Motor neuron (in vitro differentiated cells): ENCODE results near the gene APPL2. TPM values are rescaled to one million over a fixed set of nuclear protein-coding genes. Genes with fewer than 3 reads are reported as not detected.
A peak's percentile ranks its signal among the peaks of the same experiment; 100 is the strongest.

Experiments
- ATAC-seq, 8 experiments: fragments of 200-7000 bp; cut with Tn5 transposase; replicated peaks in 6 of 8; 2 replicates each; pipeline ENCODE4 v1.8.0; 2021; ENCODE audit warnings: mild to moderate bottlenecking in 8 of 8, moderate library complexity in 8 of 8
- H3K27ac ChIP-seq, 2 donors: fragments of 250-450 bp; sonication (Bioruptor Pico); 2 replicates each; pipeline ENCODE4 v1.9.0; 2021; ENCODE audit warnings: antibody characterized with exemption in 2 of 2, mild to moderate bottlenecking in 2 of 2, moderate library complexity in 1 of 2
- H3K4me1 ChIP-seq, 2 donors: fragments of 250-450 bp; sonication (Bioruptor Pico); replicated peaks in 1 of 2; 2 replicates each; pipeline ENCODE4 v1.6.1; 2021; ENCODE audit warnings: antibody characterized with exemption in 2 of 2, mild to moderate bottlenecking in 2 of 2, moderate library complexity in 1 of 2
- H3K4me3 ChIP-seq, 5 donors: fragments of 250-450 bp; sonication (Bioruptor Pico); 2 replicates each; pipeline ENCODE4 v1.9.0; 2021; ENCODE audit warnings: antibody characterized with exemption in 5 of 5, mild to moderate bottlenecking in 5 of 5, moderate library complexity in 4 of 5
- WGBS, 10 experiments: fragments of 450-650 bp; shearing (Covaris generic); methylation state at CpG; one replicate each; pipeline ENCODE4 v1.0.0; 2022; 5-methylcytosine and 5-hydroxymethylcytosine counted together
- in situ Hi-C, 9 experiments: fragments of 400-800 bp; cut with MboI; loops; one replicate each; pipeline ENCODE4 v1.15.0; 2021; ENCODE audit warnings: low sequenced_read_pairs in 9 of 9, low pct_unique_long_range_greater_than_20kb in 2 of 9; ENCODE audit not compliant: unreplicated experiment in 9 of 9
- total RNA-seq, 8 experiments: library from RNA; unstranded; fragments of 300-600 nt; gene quantifications; 2 replicates each; pipeline versions ENCODE4 v1.2.3 to v1.2.4, GENCODE V29; 2022

The APPL2 gene
- total RNA-seq, 8 experiments from 2014 or later: 14.5 to 50.9 (median 19.2) TPM

- H3K4me3 ChIP-seq: no peak overlapping the region
- no peaks in the 10 kb centered on the region for H3K4me1 ChIP-seq
- WGBS, 10 experiments: 64 to 100% (median 91%) methylated on average over 1 to 7 of the region's 9 CpGs; no CpG with 5 or more reads in 3 of the 10 experiments
- ATAC-seq: no peak
- in situ Hi-C loops: loop anchor here in 2 of 9 experiments (25.0 kb wide), 1 partner anchor 172 kb away; no protein-coding TSS in a partner anchor
- H3K27ac ChIP-seq: no peak overlapping the region
Measured at GRCh38 chr12:105214670-105215375, 21.2 kb downstream of the APPL2 start.

- 42 to 100% (median 93%) methylated on average over 1 to 6 of the region's 6 CpGs for WGBS, 10 experiments
- Histone ChIP-seq H3K4me1 (no peaks in the 10 kb centered on the region), H3K4me3 (no peak overlapping the region), H3K27ac (no peak overlapping the region)
- in situ Hi-C loops: loop anchor here in 2 of 9 experiments (25.0 kb wide), 1 partner anchor 173 kb away; no protein-coding TSS in a partner anchor
- ATAC-seq: peak in 1 of 8 experiments; percentile 57
Measured at GRCh38 chr12:105214148-105214547, 21.8 kb downstream of the APPL2 start.

GRCh38 chr12:105212438-105212837, 23.5 kb downstream of the APPL2 start:
- 17 to 80% (median 51%) methylated on average over 1 to 6 of the region's 6 CpGs; no CpG with 5 or more reads in 4 of the 10 experiments for WGBS, 10 experiments
- H3K4me1 ChIP-seq: no peaks in the 10 kb centered on the region
- H3K4me3 ChIP-seq: no peak overlapping the region
- ATAC-seq: peak in 4 of 8 experiments; percentile 41 to 88 (median 64)
- H3K27ac ChIP-seq: no peak overlapping the region
- in situ Hi-C loops: loop anchor here in 2 of 9 experiments (25.0 kb wide), 1 partner anchor 175 kb away; no protein-coding TSS in a partner anchor

GRCh38 chr12:105209091-105209490, 26.9 kb downstream of the APPL2 start:
- 60 to 100% (median 93%) methylated on average over 2 to 3 of the region's 3 CpGs; no CpG with 5 or more reads in 1 of the 10 experiments for WGBS, 10 experiments
- Histone ChIP-seq H3K27ac (no peak overlapping the region), H3K4me3 (no peak overlapping the region), H3K4me1 (no peaks in the 10 kb centered on the region)
- ATAC-seq: no peak
- in situ Hi-C loops: loop anchor here in 2 of 9 experiments (25.0 kb wide), 1 partner anchor 178 kb away; no protein-coding TSS in a partner anchor

GRCh38 chr12:105206686-105207374, 29.1 kb downstream of the APPL2 start:
- in situ Hi-C loops: loop anchor here in 2 of 9 experiments (25.0 kb wide), 1 partner anchor 180 kb away; no protein-coding TSS in a partner anchor
- ATAC-seq: no peak
- 93 to 100% (median 100%) methylated on average over 1 to 10 of the region's 16 CpGs; no CpG with 5 or more reads in 2 of the 10 experiments for WGBS, 10 experiments
- Histone ChIP-seq H3K4me3 (no peak overlapping the region), H3K27ac (no peak overlapping the region), H3K4me1 (peaks cover 0 to 7% of the 10 kb centered on the region in 2 donors)

- H3K27ac ChIP-seq: no peak overlapping the region
- in situ Hi-C loops: loop anchor here in 2 of 9 experiments (25.0 kb wide), 1 partner anchor 182 kb away; no protein-coding TSS in a partner anchor
- H3K4me3 ChIP-seq: no peak overlapping the region
- 26 to 100% (median 97%) methylated on average over 1 to 7 of the region's 10 CpGs; no CpG with 5 or more reads in 1 of the 10 experiments for WGBS, 10 experiments
- H3K4me1 ChIP-seq: peaks cover 0 to 7% of the 10 kb centered on the region in 2 donors
- no peak for ATAC-seq
Measured at GRCh38 chr12:105205322-105206048, 30.5 kb downstream of the APPL2 start.

- Histone ChIP-seq H3K4me3 (no peak overlapping the region), H3K4me1 (peaks cover 0 to 7% of the 10 kb centered on the region in 2 donors), H3K27ac (no peak overlapping the region)
- peak in 2 of 8 experiments; percentile 39 to 44 for ATAC-seq
- in situ Hi-C loops: loop anchor here in 2 of 9 experiments (25.0 kb wide), 1 partner anchor 182 kb away; no protein-coding TSS in a partner anchor
- WGBS, 10 experiments: 50 to 100% (median 78%) methylated on average over 2 to 4 of the region's 6 CpGs; no CpG with 5 or more reads in 6 of the 10 experiments
Measured at GRCh38 chr12:105204916-105205315, 31.1 kb downstream of the APPL2 start.

GRCh38 chr12:105204127-105204526, 31.8 kb downstream of the APPL2 start:
- no peak for ATAC-seq
- Histone ChIP-seq H3K4me1 (peaks cover 0 to 7% of the 10 kb centered on the region in 2 donors), H3K27ac (no peak overlapping the region), H3K4me3 (no peak overlapping the region)
- in situ Hi-C loops: loop anchor here in 2 of 9 experiments (25.0 kb wide), 1 partner anchor 183 kb away; no protein-coding TSS in a partner anchor
- 50 to 96% (median 91%) methylated on average over 1 to 8 of the region's 8 CpGs; no CpG with 5 or more reads in 3 of the 10 experiments for WGBS, 10 experiments

- Histone ChIP-seq H3K27ac (no peak overlapping the region), H3K4me1 (peaks cover 0 to 7% of the 10 kb centered on the region in 2 donors), H3K4me3 (no peak overlapping the region)
- WGBS, 10 experiments: 71 to 100% (median 89%) methylated on average over 1 to 6 of the region's 6 CpGs; no CpG with 5 or more reads in 1 of the 10 experiments
- ATAC-seq: peak in 3 of 8 experiments; percentile 19 to 69 (median 21)
- in situ Hi-C loops: loop anchor here in 2 of 9 experiments (25.0 kb wide), 1 partner anchor 185 kb away; no protein-coding TSS in a partner anchor
Measured at GRCh38 chr12:105202202-105202601, 33.8 kb downstream of the APPL2 start.

GRCh38 chr12:105201299-105201698, 34.7 kb downstream of the APPL2 start:
- 57 to 100% (median 80%) methylated on average over 1 to 6 of the region's 7 CpGs; no CpG with 5 or more reads in 4 of the 10 experiments for WGBS, 10 experiments
- no peak for ATAC-seq
- in situ Hi-C loops: loop anchor here in 2 of 9 experiments (25.0 kb wide), 1 partner anchor 186 kb away; no protein-coding TSS in a partner anchor
- H3K4me1 ChIP-seq: peaks cover 0 to 7% of the 10 kb centered on the region in 2 donors
- no peak overlapping the region for H3K4me3 ChIP-seq
- no peak overlapping the region for H3K27ac ChIP-seq

GRCh38 chr12:105200385-105200784, 35.6 kb downstream of the APPL2 start:
- in situ Hi-C loops: loop anchor here in 2 of 9 experiments (25.0 kb wide), 1 partner anchor 187 kb away; no protein-coding TSS in a partner anchor
- peaks cover 0 to 7% of the 10 kb centered on the region in 2 donors for H3K4me1 ChIP-seq
- no peak overlapping the region for H3K4me3 ChIP-seq
- H3K27ac ChIP-seq: no peak overlapping the region
- 72 to 100% (median 100%) methylated on average over 1 to 2 of the region's 4 CpGs; no CpG with 5 or more reads in 5 of the 10 experiments for WGBS, 10 experiments
- ATAC-seq: no peak

- in situ Hi-C loops: no loop called here
- no peak overlapping the region for H3K4me3 ChIP-seq
- WGBS, 10 experiments: 70 to 100% (median 92%) methylated on average over 2 to 4 of the region's 6 CpGs; no CpG with 5 or more reads in 4 of the 10 experiments
- ATAC-seq: no peak
- H3K27ac ChIP-seq: no peak overlapping the region
- peaks cover 0 to 7% of the 10 kb centered on the region in 2 donors for H3K4me1 ChIP-seq
Measured at GRCh38 chr12:105198961-105199360, 37.0 kb downstream of the APPL2 start.
